ENCODE results near the gene GRIK5.

GRIK5 gene

GRCh38 chr19:42076380-42076944 is 6.5 kb upstream of the GRIK5 start:
- Histone ChIP-seq H3K4me1 (ENCODE audit: control insufficient read depth, insufficient read depth, low read length) (peaks cover 1% of the 10 kb centered on the region), H3K4me3 (ENCODE audit: low read length) (peak overlapping the region; percentile 92; the same call in 1 of the 2 replicates), H3K36me3 (ENCODE audit: control insufficient read depth, insufficient read depth, low read length) (peaks cover 31% of the 10 kb centered on the region), H3K27me3 (ENCODE audit: control insufficient read depth, insufficient read depth, low read length) (no peaks in the 10 kb centered on the region), H3K27ac (ENCODE audit: low read length) (no peak overlapping the region), H3K9me3 (ENCODE audit: control insufficient read depth, insufficient read depth, low read length) (no peaks in the 10 kb centered on the region)
- no peak for DNase-seq (ENCODE audit: low read depth, low spot score)
- WGBS (ENCODE audit: insufficient coverage, insufficient read length), result no CpG with 5 or more reads among the region's 33 CpGs

DNA sequence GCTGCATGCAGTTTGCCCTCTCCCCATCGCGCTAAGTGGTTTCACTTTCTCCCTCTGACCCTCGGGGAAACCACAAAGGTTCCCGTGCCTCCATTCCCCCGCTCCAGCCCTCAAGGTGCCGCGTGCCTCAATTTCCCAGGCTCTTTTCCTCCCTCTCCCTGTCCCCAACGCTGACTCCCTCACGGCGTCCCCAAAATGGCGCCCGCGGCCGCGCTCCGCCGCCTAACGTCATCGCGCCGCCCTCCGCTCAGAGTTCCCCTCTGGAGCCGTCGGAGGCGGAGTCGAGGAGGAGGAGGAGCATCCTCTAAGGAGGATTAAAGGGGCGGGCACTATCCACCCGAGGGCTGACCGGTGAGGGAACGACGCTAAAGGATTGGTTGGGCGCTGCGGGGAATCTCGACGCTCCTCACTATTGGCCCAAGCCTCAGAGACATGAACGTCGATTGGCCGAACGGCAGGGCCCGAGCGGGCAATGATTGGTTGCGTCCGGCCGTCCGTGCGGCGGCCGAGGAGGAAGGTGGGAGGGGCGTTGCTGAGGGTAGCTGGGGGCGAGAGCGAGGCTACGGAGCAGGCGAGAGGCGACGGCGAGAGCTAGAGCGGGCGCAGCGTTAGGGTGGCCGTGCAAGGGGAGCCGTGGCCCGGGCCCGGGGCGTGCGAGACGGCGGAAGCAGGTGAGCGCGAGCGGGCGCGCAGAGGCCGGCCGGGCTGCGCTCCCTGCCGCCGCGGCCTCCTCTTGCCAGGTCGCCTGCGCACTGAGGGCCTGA is 5.8 kb upstream of the GRIK5 start, which contains the start of gene ZNF574:
TSS of gene ZNF574 (plus strand) at position 551 of the 764 bp plus-strand sequence. CDS start 2,441 bp downstream, outside the sequence.
- H3K27ac ChIP-seq (ENCODE audit: low read length), result no peak within 1 kb of the TSS
- peak within 1 kb of the TSS; percentile 92; the same call in 1 of the 2 replicates for H3K4me3 ChIP-seq (ENCODE audit: low read length)
- H3K27me3 ChIP-seq (ENCODE audit: control insufficient read depth, insufficient read depth, low read length), result no peaks in the 10 kb centered on the region
- no peaks in the 10 kb centered on the region for H3K9me3 ChIP-seq (ENCODE audit: control insufficient read depth, insufficient read depth, low read length)
- H3K36me3 ChIP-seq (ENCODE audit: control insufficient read depth, insufficient read depth, low read length), result peaks cover 25% of the 10 kb centered on the region
- peaks cover 1% of the 10 kb centered on the region; the same call in 1 of the 2 replicates for H3K4me1 ChIP-seq (ENCODE audit: control insufficient read depth, insufficient read depth, low read length)
- no CpG with 5 or more reads among the region's 80 CpGs for WGBS (ENCODE audit: insufficient coverage, insufficient read length)
- DNase-seq (ENCODE audit: low read depth, low spot score), result peak; percentile 99

DNA sequence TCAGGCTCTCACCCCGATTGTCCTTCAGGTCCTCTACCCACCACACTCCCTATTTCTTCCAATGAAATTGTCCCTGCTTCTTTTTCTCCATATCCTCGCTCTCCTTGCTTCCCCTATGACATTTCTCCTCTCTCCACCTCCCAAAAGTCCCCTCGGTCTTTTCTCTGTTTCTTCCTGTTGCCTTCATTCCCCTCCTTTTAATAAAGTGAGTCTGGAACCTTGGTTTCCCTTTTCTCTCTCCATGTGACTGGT is 5.3 kb upstream of the GRIK5 start:
- Histone ChIP-seq H3K36me3 (ENCODE audit: control insufficient read depth, insufficient read depth, low read length) (peaks cover 20% of the 10 kb centered on the region), H3K9me3 (ENCODE audit: control insufficient read depth, insufficient read depth, low read length) (no peaks in the 10 kb centered on the region), H3K27me3 (ENCODE audit: control insufficient read depth, insufficient read depth, low read length) (no peaks in the 10 kb centered on the region), H3K4me3 (ENCODE audit: low read length) (peak overlapping the region; percentile 28; the same call in 1 of the 2 replicates), H3K27ac (ENCODE audit: low read length) (no peak overlapping the region), H3K4me1 (ENCODE audit: control insufficient read depth, insufficient read depth, low read length) (peaks cover 1% of the 10 kb centered on the region; the same call in 1 of the 2 replicates)
- DNase-seq (ENCODE audit: low read depth, low spot score), result no peak
- WGBS (ENCODE audit: insufficient coverage, insufficient read length), result no CpG with 5 or more reads among the region's 3 CpGs

GRCh38 chr19:42074513-42075363 is 4.7 kb upstream of the GRIK5 start:
- H3K4me3 ChIP-seq (ENCODE audit: low read length), result peak overlapping the region; percentile 28; the same call in 1 of the 2 replicates

DNA sequence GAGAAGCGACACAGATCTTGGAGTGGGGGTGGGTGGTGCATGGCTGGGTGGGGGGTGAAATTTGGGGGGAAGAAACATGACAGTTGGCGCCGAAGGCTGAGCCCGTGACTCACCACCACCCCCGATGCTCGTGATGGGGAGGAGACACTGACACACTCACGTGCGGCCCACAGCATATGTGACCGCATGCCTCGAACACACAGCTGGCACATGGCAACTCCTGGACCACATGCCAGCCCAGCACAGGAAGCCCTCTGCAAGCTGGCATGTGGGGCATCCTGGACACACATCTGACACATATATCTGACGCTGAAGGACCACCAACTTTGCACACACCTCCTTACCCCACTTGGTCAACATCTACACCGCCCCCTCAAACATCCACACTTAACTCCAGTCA is 1.2 kb upstream of the GRIK5 start:
- WGBS (ENCODE audit: insufficient coverage, insufficient read length), result no CpG with 5 or more reads among the region's 12 CpGs
- peaks cover 6% of the 10 kb centered on the region; the same call in 1 of the 2 replicates for H3K4me1 ChIP-seq (ENCODE audit: control insufficient read depth, insufficient read depth, low read length)
- no peaks in the 10 kb centered on the region for H3K27me3 ChIP-seq (ENCODE audit: control insufficient read depth, insufficient read depth, low read length)

More at GRCh38 chr19:42074513-42075363, 4.7 kb upstream of the GRIK5 start:
- DNase-seq (ENCODE audit: low read depth, low spot score), result no peak
- Histone ChIP-seq H3K27ac (ENCODE audit: low read length) (no peak overlapping the region), H3K4me1 (ENCODE audit: control insufficient read depth, insufficient read depth, low read length) (peaks cover 1% of the 10 kb centered on the region; the same call in 1 of the 2 replicates), H3K9me3 (ENCODE audit: control insufficient read depth, insufficient read depth, low read length) (no peaks in the 10 kb centered on the region), H3K36me3 (ENCODE audit: control insufficient read depth, insufficient read depth, low read length) (peaks cover 15% of the 10 kb centered on the region), H3K27me3 (ENCODE audit: control insufficient read depth, insufficient read depth, low read length) (no peaks in the 10 kb centered on the region)
- WGBS (ENCODE audit: insufficient coverage, insufficient read length), result no CpG with 5 or more reads among the region's 27 CpGs

DNA sequence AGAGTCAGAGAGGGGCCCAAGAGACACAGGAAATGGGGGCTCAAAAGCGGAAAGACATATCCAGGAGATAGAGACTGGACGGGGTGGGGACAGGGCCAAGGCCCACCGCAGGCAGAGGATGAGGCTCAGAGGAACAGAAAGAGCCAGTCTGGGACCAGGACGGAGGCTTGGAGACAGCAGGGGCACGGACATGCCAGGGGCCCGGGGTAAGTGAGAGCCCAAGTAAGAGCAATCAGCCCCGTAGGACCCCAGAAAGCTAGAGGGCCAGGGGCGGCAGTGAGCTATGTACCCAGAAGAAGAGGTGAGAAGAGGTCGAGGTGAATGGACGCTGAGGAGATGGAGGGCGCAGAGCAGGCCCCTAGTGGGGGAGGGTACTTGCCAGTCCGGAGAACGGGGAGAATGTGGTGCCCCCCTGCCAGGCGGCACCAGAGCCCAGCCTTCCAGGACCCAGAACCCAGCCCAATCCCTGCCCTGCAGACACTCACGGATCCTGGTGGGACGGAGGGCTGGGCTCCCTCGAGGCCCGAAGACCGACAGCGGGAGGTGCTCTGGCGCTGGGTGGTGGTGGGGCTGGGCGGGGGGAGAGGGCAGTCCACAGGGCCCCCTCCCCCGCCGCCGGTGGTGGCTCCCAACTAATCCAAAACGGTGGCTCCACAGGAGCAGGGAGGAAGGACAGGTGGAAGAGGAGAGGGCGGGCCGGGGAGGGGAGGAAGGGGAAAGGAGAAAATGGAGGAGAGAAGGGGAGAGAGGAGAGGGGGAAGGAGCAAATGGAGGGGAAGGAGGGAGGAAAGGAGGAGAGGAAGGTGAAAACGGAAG is 1.0 kb downstream of the GRIK5 start:
- WGBS (ENCODE audit: insufficient coverage, insufficient read length), result no CpG with 5 or more reads among the region's 29 CpGs
- Histone ChIP-seq H3K4me1 (ENCODE audit: control insufficient read depth, insufficient read depth, low read length) (peaks cover 4% of the 10 kb centered on the region; the same call in 1 of the 2 replicates), H3K27me3 (ENCODE audit: control insufficient read depth, insufficient read depth, low read length) (no peaks in the 10 kb centered on the region), H3K36me3 (ENCODE audit: control insufficient read depth, insufficient read depth, low read length) (peaks cover 16% of the 10 kb centered on the region), H3K27ac (ENCODE audit: low read length) (no peak overlapping the region), H3K4me3 (ENCODE audit: low read length) (peak overlapping the region; percentile 52; the same call in 1 of the 2 replicates), H3K9me3 (ENCODE audit: control insufficient read depth, insufficient read depth, low read length) (no peaks in the 10 kb centered on the region)
- no peak for DNase-seq (ENCODE audit: low read depth, low spot score)

More for the DNA sequence above, 1.2 kb upstream of the GRIK5 start:
- no peak for DNase-seq (ENCODE audit: low read depth, low spot score)
- Histone ChIP-seq H3K9me3 (ENCODE audit: control insufficient read depth, insufficient read depth, low read length) (no peaks in the 10 kb centered on the region), H3K4me3 (ENCODE audit: low read length) (no peak overlapping the region), H3K27ac (ENCODE audit: low read length) (no peak overlapping the region), H3K36me3 (ENCODE audit: control insufficient read depth, insufficient read depth, low read length) (no peaks in the 10 kb centered on the region)

- no CpG with 5 or more reads among the region's 8 CpGs for WGBS (ENCODE audit: insufficient coverage, insufficient read length)
- Histone ChIP-seq H3K27me3 (ENCODE audit: control insufficient read depth, insufficient read depth, low read length) (no peaks in the 10 kb centered on the region), H3K4me3 (ENCODE audit: low read length) (peak overlapping the region; percentile 52; the same call in 1 of the 2 replicates)
Observed at GRCh38 chr19:42068361-42068755, 1.6 kb downstream of the GRIK5 start.

DNA sequence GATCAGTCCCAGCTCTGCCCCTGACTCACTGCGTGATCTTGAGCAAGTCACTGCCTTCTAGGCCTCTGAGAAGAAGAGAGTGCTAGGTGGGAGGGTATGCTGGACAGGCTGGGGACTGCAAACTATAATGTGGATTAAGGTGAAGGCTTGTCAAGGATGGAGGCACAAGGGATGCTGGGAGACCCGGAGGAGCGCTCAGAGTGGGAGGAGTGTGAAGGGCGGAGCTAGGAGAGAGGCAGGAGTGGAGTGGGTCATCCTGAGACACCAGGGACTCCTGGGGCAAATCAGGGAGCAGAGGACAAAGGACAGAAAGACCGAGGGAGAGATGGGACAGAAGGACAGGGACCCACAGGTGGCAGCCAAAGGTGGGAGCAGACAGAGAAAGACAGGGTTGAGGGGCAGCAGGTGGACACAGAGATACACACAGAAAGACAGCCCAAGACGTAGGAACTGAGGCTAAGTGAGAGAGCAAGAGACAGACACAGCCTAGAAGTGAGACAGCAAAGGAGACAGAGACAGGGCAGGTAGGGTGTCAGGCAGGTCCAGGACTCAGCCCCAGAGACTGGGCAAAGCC is 2.6 kb downstream of the GRIK5 start:
- Histone ChIP-seq H3K4me3 (ENCODE audit: low read length) (no peak overlapping the region), H3K4me1 (ENCODE audit: control insufficient read depth, insufficient read depth, low read length) (peaks cover 4% of the 10 kb centered on the region; the same call in 1 of the 2 replicates), H3K36me3 (ENCODE audit: control insufficient read depth, insufficient read depth, low read length) (peaks cover 26% of the 10 kb centered on the region), H3K27ac (ENCODE audit: low read length) (no peak overlapping the region), H3K27me3 (ENCODE audit: control insufficient read depth, insufficient read depth, low read length) (no peaks in the 10 kb centered on the region), H3K9me3 (ENCODE audit: control insufficient read depth, insufficient read depth, low read length) (no peaks in the 10 kb centered on the region)
- no CpG with 5 or more reads among the region's 6 CpGs for WGBS (ENCODE audit: insufficient coverage, insufficient read length)
- no peak for DNase-seq (ENCODE audit: low read depth, low spot score)

More at GRCh38 chr19:42068361-42068755, 1.6 kb downstream of the GRIK5 start:
- no peak overlapping the region for H3K27ac ChIP-seq (ENCODE audit: low read length)
- H3K4me1 ChIP-seq (ENCODE audit: control insufficient read depth, insufficient read depth, low read length), result peaks cover 4% of the 10 kb centered on the region; the same call in 1 of the 2 replicates
- H3K9me3 ChIP-seq (ENCODE audit: control insufficient read depth, insufficient read depth, low read length), result no peaks in the 10 kb centered on the region
- no peak for DNase-seq (ENCODE audit: low read depth, low spot score)
- H3K36me3 ChIP-seq (ENCODE audit: control insufficient read depth, insufficient read depth, low read length), result peaks cover 17% of the 10 kb centered on the region

- no peak for DNase-seq (ENCODE audit: low read depth, low spot score)
- WGBS (ENCODE audit: insufficient coverage, insufficient read length), result no CpG with 5 or more reads among the region's 9 CpGs
- H3K27me3 ChIP-seq (ENCODE audit: control insufficient read depth, insufficient read depth, low read length), result no peaks in the 10 kb centered on the region
- peaks cover 35% of the 10 kb centered on the region for H3K36me3 ChIP-seq (ENCODE audit: control insufficient read depth, insufficient read depth, low read length)
- H3K4me3 ChIP-seq (ENCODE audit: low read length), result no peak overlapping the region
- no peaks in the 10 kb centered on the region for H3K9me3 ChIP-seq (ENCODE audit: control insufficient read depth, insufficient read depth, low read length)
- H3K4me1 ChIP-seq (ENCODE audit: control insufficient read depth, insufficient read depth, low read length), result peaks cover 4% of the 10 kb centered on the region; the same call in 1 of the 2 replicates
- no peak overlapping the region for H3K27ac ChIP-seq (ENCODE audit: low read length)
Observed at GRCh38 chr19:42066075-42066754, 3.8 kb downstream of the GRIK5 start.
